ENCODE results near the gene UBE2Q1. TPM values are rescaled to one million over a fixed set of nuclear protein-coding genes. Genes with fewer than 3 reads are reported as not detected.

The UBE2Q1 gene
- total RNA-seq, 2 donors from 2014 or later, result 24.7 to 43.7 TPM

- 60% methylated on average over 10 of the region's 10 CpGs for WGBS
- Histone ChIP-seq H3K36me3 (no peaks in the 10 kb centered on the region), H3K9me3 (no peaks in the 10 kb centered on the region), H3K27ac (no peak overlapping the region), H3K27me3 (replicated peaks; ENCODE audit: insufficient read depth) (no peaks in the 10 kb centered on the region), H3K4me1 (replicated peaks) (no peaks in the 10 kb centered on the region), H3K4me3 (no peak overlapping the region)
- intact Hi-C loops (cut with DNase I), result no loop called here
- DNase-seq (ENCODE audit: low spot score), result no peak
- TF ChIP-seq CTCF (IDR thresholded peaks at IDR 0.05) (no peak), POLR2A (IDR thresholded peaks at IDR 0.05) (no peak), POLR2AphosphoS5 (IDR thresholded peaks at IDR 0.05) (no peak)
These were observed 16.9 kb upstream of the UBE2Q1 start for GRCh38 chr1:154575147-154575927.

- Histone ChIP-seq H3K9me3 (no peaks in the 10 kb centered on the region), H3K36me3 (no peaks in the 10 kb centered on the region), H3K4me3 (no peak overlapping the region), H3K27ac (no peak overlapping the region), H3K4me1 (replicated peaks) (no peaks in the 10 kb centered on the region), H3K27me3 (replicated peaks; ENCODE audit: insufficient read depth) (no peaks in the 10 kb centered on the region)
- TF ChIP-seq POLR2AphosphoS5 (IDR thresholded peaks at IDR 0.05) (no peak), CTCF (IDR thresholded peaks at IDR 0.05) (no peak), POLR2A (IDR thresholded peaks at IDR 0.05) (no peak)
- whole genome bisulfite sequencing, result 17% methylated on average over 7 of the region's 7 CpGs
- intact Hi-C loops (cut with DNase I), result no loop called here
- DNase-seq (ENCODE audit: low spot score), result no peak
These were observed 16.3 kb upstream of the UBE2Q1 start for GRCh38 chr1:154574716-154575115.

- no peaks in the 10 kb centered on the region for H3K36me3 ChIP-seq
- H3K27ac ChIP-seq, result no peak overlapping the region
- H3K27me3 ChIP-seq (replicated peaks; ENCODE audit: insufficient read depth), result no peaks in the 10 kb centered on the region
- no peak overlapping the region for H3K4me3 ChIP-seq
- H3K4me1 ChIP-seq (replicated peaks), result no peaks in the 10 kb centered on the region
- intact Hi-C loops (cut with DNase I), result no loop called here
- no peak for DNase-seq (ENCODE audit: low spot score)
- no peak for TF ChIP-seq POLR2AphosphoS5 (IDR thresholded peaks at IDR 0.05)
- WGBS, result 90% methylated on average over 3 of the region's 3 CpGs
- no peaks in the 10 kb centered on the region for H3K9me3 ChIP-seq
These were observed 14.7 kb upstream of the UBE2Q1 start for GRCh38 chr1:154573168-154573510.

GRCh38 chr1:154572468-154573167 is 14.2 kb upstream of the UBE2Q1 start:
- peaks cover 4% of the 10 kb centered on the region for H3K4me1 ChIP-seq (replicated peaks)
- WGBS, result 76% methylated on average over 10 of the region's 10 CpGs
- intact Hi-C loops (cut with DNase I), result no loop called here
- no peaks in the 10 kb centered on the region for H3K9me3 ChIP-seq
- H3K36me3 ChIP-seq, result no peaks in the 10 kb centered on the region
- TF ChIP-seq POLR2AphosphoS5 (IDR thresholded peaks at IDR 0.05), result no peak
- TF ChIP-seq POLR2A (IDR thresholded peaks at IDR 0.05), result no peak
- no peak for TF ChIP-seq CTCF (IDR thresholded peaks at IDR 0.05)
- H3K27me3 ChIP-seq (replicated peaks; ENCODE audit: insufficient read depth), result no peaks in the 10 kb centered on the region
- H3K27ac ChIP-seq, result no peak overlapping the region
- H3K4me3 ChIP-seq, result no peak overlapping the region
- no peak for DNase-seq (ENCODE audit: low spot score)

GRCh38 chr1:154571964-154572288 is 13.5 kb upstream of the UBE2Q1 start:
- no peak for DNase-seq (ENCODE audit: low spot score)
- 96% methylated on average over 28 of the region's 29 CpGs for WGBS
- intact Hi-C loops (cut with DNase I), result no loop called here
- Histone ChIP-seq H3K9me3 (no peaks in the 10 kb centered on the region), H3K36me3 (no peaks in the 10 kb centered on the region), H3K4me1 (replicated peaks) (peaks cover 5% of the 10 kb centered on the region), H3K4me3 (no peak overlapping the region), H3K27ac (no peak overlapping the region), H3K27me3 (replicated peaks; ENCODE audit: insufficient read depth) (no peaks in the 10 kb centered on the region)
- no peak for TF ChIP-seq POLR2A (IDR thresholded peaks at IDR 0.05)
- TF ChIP-seq POLR2AphosphoS5 (IDR thresholded peaks at IDR 0.05), result no peak
- no peak for TF ChIP-seq CTCF (IDR thresholded peaks at IDR 0.05)
